K562 (cell line): ENCODE data around the gene NDUFB10. TPM values are rescaled to one million over a fixed set of nuclear protein-coding genes. Genes with fewer than 3 reads are reported as not detected.

Experiments
- BHLHE40 ChIP-seq: IDR thresholded peaks from 2 replicates; pipeline ENCODE4 v1.6.1; 2011; ENCODE audit warnings: low read length, improper control_type of control experiment
- CREM ChIP-seq: IDR thresholded peaks from 2 replicates; pipeline ENCODE4 v1.6.1; 2014; ENCODE audit warnings: antibody characterized with exemption, low read depth
- ETV1 ChIP-seq: fragments of 450-650 bp; conservative IDR thresholded peaks from 2 replicates; pipeline ENCODE4 v1.6.1; 2016; ENCODE audit warnings: missing genetic modification characterization, control low read depth, low read depth, missing compliant biosample characterization
- HMG20A ChIP-seq: fragments of 450-650 bp; formaldehyde crosslinking; conservative IDR thresholded peaks from 2 replicates; pipeline ENCODE4 v1.4.0; 2020; ENCODE audit warnings: mild to moderate bottlenecking, mixed read lengths
- HNRNPUL1 ChIP-seq: fragments of 200-400 bp; formaldehyde crosslinking; IDR thresholded peaks from 2 replicates; pipeline ENCODE4 v1.6.1; 2017; ENCODE audit warnings: low read length
- HOXB6 ChIP-seq: fragments of 250-450 bp; sonication (Bioruptor Pico); IDR thresholded peaks from 2 replicates; pipeline ENCODE4 v1.5.1; 2022; ENCODE audit warnings: mild to moderate bottlenecking, borderline replicate concordance
- IFI16 ChIP-seq: fragments of 250-450 bp; sonication (Bioruptor Pico); IDR thresholded peaks from 2 replicates; pipeline ENCODE4 v2.1.2; 2022; ENCODE audit warnings: mild to moderate bottlenecking, inconsistent platforms
- KAT2B ChIP-seq: IDR thresholded peaks from one replicate; pipeline ENCODE4 v1.6.1; 2012; ENCODE audit warnings: low read depth, mild to moderate bottlenecking, control low read depth, inconsistent platforms, low read length, moderate library complexity
- LCOR ChIP-seq: sonication (generic); formaldehyde crosslinking; IDR thresholded peaks from 2 replicates; pipeline ENCODE4 v1.8.0; 2022; ENCODE audit warnings: mild to moderate bottlenecking, missing genetic modification reagents
- NFE2 ChIP-seq: IDR thresholded peaks from 2 replicates; pipeline ENCODE4 v1.6.1; 2014; ENCODE audit warnings: antibody characterized with exemption, low read depth
- NR2C2 ChIP-seq, 2 experiments: fragments of 200-800 bp in 1 of 2; sonication (Bioruptor generic) in 1 of 2; sonication (generic) in 1 of 2; formaldehyde crosslinking in 1 of 2; IDR thresholded peaks; 2 replicates each; pipeline versions ENCODE4 v1.6.1 to v1.8.0; 2016 to 2022; ENCODE audit warnings: mild to moderate bottlenecking in 1 of 2, missing compliant biosample characterization in 1 of 2, missing genetic modification characterization in 1 of 2, missing genetic modification reagents in 1 of 2
- PKNOX1 ChIP-seq: fragments of 450-650 bp; IDR thresholded peaks from 2 replicates; pipeline ENCODE4 v1.6.1; 2016
- RREB1 ChIP-seq: fragments of 250-450 bp; sonication (Bioruptor Pico); IDR thresholded peaks from 2 replicates; pipeline ENCODE4 v1.4.0; 2020
- SIX5 ChIP-seq, 2 experiments: IDR thresholded peaks; 2 replicates each; pipeline ENCODE4 v1.6.1; 2011; ENCODE audit warnings: low read length in 2 of 2, borderline replicate concordance in 1 of 2, low read depth in 1 of 2, mild to moderate bottlenecking in 1 of 2, moderate library complexity in 1 of 2; ENCODE audit not compliant: insufficient read depth in 1 of 2
- TBP ChIP-seq: optimal IDR thresholded peaks from 2 replicates; pipeline ENCODE3; 2011; ENCODE audit warnings: low read depth, low read length, improper control_type of control experiment
- TCF3 ChIP-seq: sonication (generic); formaldehyde crosslinking; IDR thresholded peaks from 2 replicates; pipeline ENCODE4 v1.4.0; 2020; ENCODE audit warnings: mild to moderate bottlenecking, missing genetic modification reagents
- ZNF174 ChIP-seq: fragments of 250-450 bp; sonication (Bioruptor Pico); IDR thresholded peaks from 2 replicates; pipeline ENCODE4 v1.4.0; 2020; ENCODE audit warnings: mild to moderate bottlenecking
- ZNF280B ChIP-seq: fragments of 250-450 bp; sonication (Bioruptor Pico); IDR thresholded peaks from 2 replicates; pipeline ENCODE4 v1.5.1; 2021; ENCODE audit warnings: mild to moderate bottlenecking
- ZNF76 ChIP-seq: fragments of 250-450 bp; sonication (Bioruptor Pico); IDR thresholded peaks from 2 replicates; pipeline ENCODE4 v1.4.0; 2020; ENCODE audit warnings: mild to moderate bottlenecking, moderate library complexity, borderline replicate concordance
- polyA plus RNA-seq, 8 experiments: library from polyadenylated mRNA; depleted of rRNA in 4 of 8; stranded (reverse) in 5 of 8; unstranded in 3 of 8; fragments of >200 nt; fragmentation: Nextera tagmentation in 2 of 8; fragmentation: Illumina TruSeq in 1 of 8; extraction: Ambion mirVana in 2 of 8; extraction: Trizol in 1 of 8; gene quantifications; 2 replicates each; pipeline versions ENCODE4 v1.2.1 to v1.2.3, GENCODE V29; 2011 to 2014; ENCODE audit warnings: inconsistent platforms in 1 of 8, missing spikeins in 1 of 8
- total RNA-seq, 7 experiments: library from RNA; depleted of rRNA in 6 of 7; stranded (reverse); fragments of >200 nt in 6 of 7; fragmentation: Illumina TruSeq in 2 of 7; extraction: Trizol in 2 of 7; gene quantifications; 2 replicates each; pipeline versions ENCODE4 v1.2.1 to v1.2.3, GENCODE V29; 2011 to 2021; ENCODE audit warnings: low replicate concordance in 1 of 7

Gene NDUFB10
- total and polyA plus RNA-seq, 9 of the 15 experiments (the other 6 are each of a cell fraction or from before 2014, with no cell fraction given), result 69.3 to 527 (median 161) TPM

- no peak for TF ChIP-seq ZNF280B (CRISPR knock-in tag)
- 0 out of 2 replicates have a peak, but pooled peaks have one; percentile 5 for TF ChIP-seq TCF3 (CRISPR knock-in tag)
- TF ChIP-seq HNRNPUL1, result no peak
- no peak for TF ChIP-seq KAT2B
- TF ChIP-seq CREM, result peak; percentile 99
- peak; percentile 55 for TF ChIP-seq PKNOX1
- TF ChIP-seq NFE2, result no peak
- TF ChIP-seq ZNF174 (CRISPR knock-in tag), result no peak
- TF ChIP-seq ETV1 (tag), result peak; percentile 25; the same call in 1 of the 2 replicates
- TF ChIP-seq BHLHE40, result peak; percentile 84
- TF ChIP-seq NR2C2 (CRISPR knock-in tag; IDR thresholded peaks at IDR 0.05), result no peak; the same call in 1 of the 2 replicates
- peak; percentile 55; the same call in 1 of the 2 replicates for TF ChIP-seq NR2C2 (tag; IDR thresholded peaks at IDR 0.05)
- TF ChIP-seq HMG20A, result no peak
- no peak; a peak in 1 of 4 replicates for TF ChIP-seq SIX5 (IDR thresholded peaks at IDR 0.05; ENCODE audit: borderline replicate concordance in 1 of 2, insufficient read depth in 1 of 2, low read depth in 1 of 2, low read length in 2 of 2)
- TF ChIP-seq HOXB6, result no peak
- TF ChIP-seq RREB1 (CRISPR knock-in tag), result peak; percentile 78
- no peak for TF ChIP-seq TBP
- TF ChIP-seq IFI16 (CRISPR knock-in tag), result no peak
- TF ChIP-seq ZNF76 (CRISPR knock-in tag), result no peak
- peak; percentile 61; the same call in 1 of the 2 replicates for TF ChIP-seq LCOR (CRISPR knock-in tag)
Measured at GRCh38 chr16:1964506-1965395, 5.4 kb downstream of the NDUFB10 start, which contains the start of gene RPS2 (continued).
